GM21737 (cell line): ENCODE measurements around the gene MRPL24.
"Not testable (repeated sequence)": the region's sequence is repeated elsewhere in the genome, so short reads cannot be mapped to it uniquely, and the experiment has no call there.

Experiments used
- ATAC-seq: cut with Tn5 transposase; IDR thresholded peaks from one replicate; pipeline ENCODE4 v1.9.1; 2021; ENCODE audit warnings: mild to moderate bottlenecking, moderate library complexity; ENCODE audit not compliant: unreplicated experiment

The MRPL24 gene

DNA sequence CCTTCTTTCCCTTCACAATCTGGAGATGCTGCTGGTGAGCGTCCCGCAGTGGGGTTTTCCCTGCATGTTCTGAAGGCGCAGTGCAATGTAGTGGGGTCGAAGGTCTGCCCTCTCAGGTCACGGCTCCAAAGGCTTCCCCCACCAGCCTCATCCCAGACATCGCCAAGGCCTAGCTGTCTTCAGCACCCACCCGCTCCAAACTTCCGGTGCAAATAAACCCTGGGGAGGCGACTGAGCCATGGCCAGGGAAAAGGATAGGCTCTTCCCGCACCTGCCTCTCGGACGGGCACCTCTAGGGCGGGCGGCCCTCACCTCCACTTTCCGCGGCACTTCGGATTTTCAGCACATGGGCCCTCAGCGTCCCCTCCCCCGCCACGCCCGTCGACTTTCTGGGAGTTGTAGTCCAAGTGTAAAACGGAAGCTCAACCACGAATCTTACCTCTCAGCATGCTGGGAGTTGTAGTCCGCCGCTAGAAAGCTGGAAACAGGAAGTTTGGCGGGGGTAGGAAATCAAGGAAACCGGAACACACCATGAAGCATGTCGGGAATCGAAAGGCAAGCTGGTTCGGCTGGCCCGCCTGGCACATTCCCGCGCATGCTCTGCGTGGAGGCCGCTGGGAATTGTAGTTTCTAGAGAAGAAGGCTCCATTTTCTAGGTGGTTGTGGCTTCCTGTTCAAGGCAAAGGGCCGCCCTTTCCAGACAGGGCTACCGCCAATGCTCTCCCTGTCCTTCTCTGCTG is at the start of gene MRPL24:
TSS of gene MRPL24 (minus strand) at position 348 of the 740 bp plus-strand sequence. CDS start 2,384 bp downstream, outside the sequence.
- ATAC-seq = peak; percentile 68

DNA sequence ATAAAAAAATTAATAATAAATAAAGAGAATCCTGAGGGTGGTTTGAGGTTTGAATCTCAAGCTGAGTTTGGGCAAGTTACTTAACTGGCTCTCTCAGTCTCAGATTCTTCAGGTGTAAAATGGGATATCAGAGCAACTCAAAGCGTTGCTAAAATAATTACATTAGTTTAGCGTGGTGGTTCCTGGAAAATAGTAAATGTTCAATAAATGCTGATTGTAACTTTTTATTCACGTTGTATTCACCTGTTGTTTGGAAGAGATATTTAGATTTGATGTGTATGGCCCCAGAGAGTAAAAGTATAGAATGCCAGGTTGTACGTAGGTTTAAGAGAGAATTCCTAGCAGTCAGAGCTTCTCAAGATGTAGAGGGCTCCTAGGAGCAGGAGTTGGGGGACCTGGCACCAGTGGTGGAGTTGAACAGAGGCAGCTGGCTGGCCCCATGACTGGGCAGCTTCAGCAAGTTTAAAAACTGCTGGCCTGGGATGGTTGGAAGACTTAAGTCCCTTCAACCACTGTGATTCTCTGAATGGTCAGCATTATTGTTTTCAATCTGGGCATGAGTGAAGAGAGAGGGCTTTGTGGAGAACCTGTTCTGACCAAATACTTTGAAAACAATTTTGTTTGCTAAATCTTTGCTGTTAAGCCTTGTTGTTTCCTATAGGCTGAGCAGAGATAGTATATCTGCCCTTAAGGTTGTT is 48.9 kb upstream of the MRPL24 start:
- ATAC-seq = no peak

DNA sequence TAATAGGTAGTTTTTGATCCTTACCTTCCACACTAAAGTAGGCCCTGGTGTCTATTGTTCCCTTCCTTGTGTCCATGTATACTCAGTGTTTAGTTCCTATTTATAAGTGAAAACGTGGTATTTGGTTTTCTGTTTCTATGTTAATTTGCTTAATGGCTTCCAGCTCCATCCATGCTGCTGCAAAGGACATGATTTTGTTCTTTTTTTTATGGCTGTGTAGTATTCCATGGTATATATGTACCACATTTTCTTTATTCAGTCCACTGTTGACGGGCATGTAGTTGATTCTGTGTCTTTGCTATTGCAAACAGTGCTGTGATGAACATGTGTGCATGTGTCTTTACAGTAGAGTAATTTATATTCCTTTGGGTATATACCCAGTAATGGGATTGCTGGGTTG is 47.2 kb upstream of the MRPL24 start:
- no peak for ATAC-seq

DNA sequence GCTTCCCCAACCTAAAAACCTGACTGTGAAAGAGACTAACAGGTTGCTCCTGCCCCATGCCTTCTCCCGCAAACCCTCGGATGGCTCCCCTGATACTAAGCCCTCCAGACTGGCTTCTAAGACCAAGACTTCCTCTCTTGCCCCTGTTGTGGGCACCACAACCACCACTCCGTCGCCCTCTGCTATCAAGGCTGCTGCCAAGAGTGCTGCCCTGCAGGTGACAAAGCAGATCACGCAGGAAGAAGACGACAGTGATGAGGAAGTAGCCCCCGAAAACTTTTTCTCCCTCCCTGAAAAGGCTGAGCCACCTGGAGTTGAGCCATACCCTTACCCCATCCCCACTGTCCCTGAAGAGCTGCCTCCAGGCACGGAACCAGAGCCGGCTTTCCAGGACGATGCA is 45.8 kb upstream of the MRPL24 start:
- no peak for ATAC-seq

DNA sequence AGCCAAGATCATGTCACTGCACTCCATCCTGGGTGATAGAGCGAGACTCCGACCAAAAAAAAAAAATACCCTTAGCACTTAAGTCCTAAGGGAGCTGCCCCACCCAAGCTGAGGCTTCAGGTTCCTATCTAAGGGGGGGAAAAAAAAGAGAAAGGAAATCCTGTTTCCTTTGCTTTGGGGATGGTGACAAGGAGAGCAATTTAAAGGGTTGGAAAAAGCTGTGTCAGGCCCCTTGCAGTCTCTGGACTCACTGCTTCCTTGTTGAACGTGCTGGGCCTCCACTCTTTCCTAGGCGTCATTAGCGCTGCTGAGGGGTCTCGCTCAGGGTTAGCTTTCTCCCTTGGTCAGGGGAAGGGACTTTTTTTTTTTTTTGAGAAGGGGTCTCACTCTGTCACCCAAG is 44.6 kb upstream of the MRPL24 start:
- ATAC-seq = no peak

DNA sequence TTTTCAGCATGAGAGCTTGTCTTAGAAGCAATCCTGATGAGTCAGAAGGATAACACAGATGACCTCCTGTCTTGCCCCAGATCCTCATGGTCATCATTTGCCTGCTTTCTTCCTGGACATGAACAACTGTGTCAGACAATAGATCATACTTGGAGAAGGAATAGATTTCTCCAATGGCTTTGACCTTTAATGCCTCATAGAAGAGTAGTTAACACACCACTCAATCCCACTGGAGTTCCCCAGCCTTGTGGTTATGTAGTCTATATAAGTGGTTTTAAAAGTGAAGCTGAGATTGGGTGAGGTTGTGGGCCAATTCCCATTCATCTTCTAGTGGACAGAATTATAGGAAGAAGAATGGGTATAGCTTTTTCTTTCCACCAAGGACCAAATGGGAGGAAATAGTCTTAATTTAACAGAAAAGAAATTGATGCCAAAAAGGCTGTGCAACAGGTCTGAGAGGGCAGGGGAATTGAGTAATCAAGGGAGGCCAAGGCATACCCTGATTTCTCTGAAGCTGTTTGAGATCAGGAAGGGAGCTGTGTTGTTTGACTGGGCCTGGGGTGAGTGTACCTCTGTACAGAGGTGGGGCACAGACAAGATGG is 40.8 kb upstream of the MRPL24 start:
- ATAC-seq = no peak

DNA sequence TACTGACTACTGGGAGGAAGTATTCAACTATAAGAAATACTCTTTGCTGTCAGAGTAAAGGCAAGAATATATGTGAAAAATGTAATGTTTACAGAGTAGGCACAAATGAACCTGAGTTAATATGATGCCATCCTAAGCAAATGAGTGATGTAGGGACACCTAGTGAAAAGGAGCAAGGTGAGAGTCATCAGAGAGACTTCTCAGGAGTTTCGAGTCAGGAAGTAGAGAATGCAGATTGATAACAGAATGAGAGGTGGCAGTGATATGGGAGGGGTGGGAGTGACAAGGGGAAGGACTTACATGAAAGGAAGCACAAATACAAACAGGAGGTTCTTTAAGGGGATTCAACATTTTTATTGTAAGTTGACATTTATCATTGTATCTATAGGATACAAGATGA is 36.7 kb upstream of the MRPL24 start:
- no peak for ATAC-seq

DNA sequence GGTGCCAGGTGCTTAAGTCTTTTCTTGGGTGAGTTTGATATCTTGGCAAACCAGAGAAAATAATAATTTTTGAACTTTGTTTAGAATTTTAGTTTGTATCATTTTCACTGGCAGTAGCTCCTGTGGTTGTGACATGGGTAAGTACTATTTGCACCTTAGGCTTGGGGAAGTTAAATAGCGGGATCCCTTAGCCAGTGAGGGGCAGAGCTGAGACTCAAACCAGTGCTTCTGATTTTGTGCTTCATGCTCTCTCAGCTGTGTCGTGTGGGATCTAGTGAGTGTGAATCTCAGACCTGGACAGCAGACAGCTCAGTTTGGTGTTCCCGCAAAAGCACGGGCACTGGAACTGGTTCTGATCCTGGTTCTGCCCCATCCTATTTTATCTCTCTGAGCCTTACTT is 36.1 kb upstream of the MRPL24 start:
- no peak for ATAC-seq

DNA sequence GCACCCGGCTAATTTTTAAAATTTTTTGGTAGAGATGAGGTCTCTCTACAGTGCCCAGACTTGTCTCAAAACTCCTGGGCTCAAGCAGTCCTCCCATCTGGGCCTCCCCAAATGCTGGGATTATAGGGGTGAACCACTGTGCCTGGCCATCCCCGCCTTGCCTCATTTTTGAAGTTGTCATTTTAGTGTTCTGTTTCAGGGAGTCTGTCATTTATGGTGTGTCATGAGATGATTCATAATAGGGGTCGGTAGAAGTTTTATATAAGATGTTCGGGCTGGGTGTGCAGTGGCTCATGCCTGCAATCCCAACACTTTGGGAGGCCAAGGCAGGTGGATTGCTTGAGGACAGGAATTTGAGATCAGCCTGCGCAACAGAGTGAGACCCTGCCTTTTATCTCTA is 34.9 kb upstream of the MRPL24 start:
- ATAC-seq = no peak

DNA sequence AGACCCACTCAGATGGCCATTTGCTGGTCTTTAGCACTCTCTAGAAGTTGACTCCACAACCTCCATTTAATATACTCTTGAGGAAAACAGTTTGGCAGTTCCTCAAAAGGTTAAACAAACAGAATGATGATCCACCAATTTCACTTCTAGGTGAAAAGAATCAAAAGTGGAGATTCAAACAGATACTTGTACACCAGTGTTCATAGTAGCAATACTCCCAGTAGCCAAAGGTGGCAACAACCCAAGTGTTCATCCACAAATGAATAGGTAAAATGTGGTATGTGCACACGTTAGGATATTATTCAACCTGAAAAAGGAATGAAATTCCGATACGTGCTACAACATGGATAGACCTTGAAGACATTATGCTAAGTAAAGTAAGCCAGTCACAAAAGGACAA is 32.7 kb upstream of the MRPL24 start:
- ATAC-seq = no peak

DNA sequence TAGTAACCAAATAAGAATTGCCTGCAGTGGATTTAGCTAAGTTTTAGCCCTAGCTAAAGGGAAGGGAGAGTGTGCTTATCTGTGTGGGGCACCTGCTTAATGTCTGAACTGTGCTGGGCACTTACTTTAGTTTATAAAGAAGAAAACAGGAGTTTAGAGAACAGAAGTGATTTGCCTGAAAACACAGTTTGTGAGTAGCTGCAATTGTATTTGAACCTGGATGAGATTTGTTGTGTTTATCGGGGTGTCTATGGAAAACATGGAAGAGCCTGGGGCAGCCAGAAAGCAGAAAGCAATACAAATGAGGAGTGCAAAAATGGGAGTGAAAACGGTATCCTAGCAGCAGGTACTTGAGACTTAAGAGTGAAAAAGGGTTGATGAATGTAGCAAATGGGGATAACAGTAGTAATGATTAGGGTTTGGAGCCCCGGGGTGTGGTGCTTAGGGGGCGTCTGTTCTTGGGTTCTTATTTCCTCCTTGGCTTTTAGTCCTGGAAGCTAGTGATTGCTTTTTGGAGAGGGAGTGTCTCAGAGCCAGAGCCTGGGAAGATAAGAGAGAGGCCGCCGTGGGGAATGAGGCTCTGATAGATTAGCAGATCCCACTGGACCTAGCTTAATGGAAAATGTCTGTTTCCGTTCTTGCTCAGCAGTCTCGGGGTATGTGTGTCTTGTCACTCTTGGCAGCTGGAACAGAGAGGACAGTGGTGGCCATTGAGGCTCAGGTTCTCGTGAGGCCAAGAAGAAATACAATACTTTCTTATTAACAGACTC is 32.0 kb upstream of the MRPL24 start:
- ATAC-seq = no peak

DNA sequence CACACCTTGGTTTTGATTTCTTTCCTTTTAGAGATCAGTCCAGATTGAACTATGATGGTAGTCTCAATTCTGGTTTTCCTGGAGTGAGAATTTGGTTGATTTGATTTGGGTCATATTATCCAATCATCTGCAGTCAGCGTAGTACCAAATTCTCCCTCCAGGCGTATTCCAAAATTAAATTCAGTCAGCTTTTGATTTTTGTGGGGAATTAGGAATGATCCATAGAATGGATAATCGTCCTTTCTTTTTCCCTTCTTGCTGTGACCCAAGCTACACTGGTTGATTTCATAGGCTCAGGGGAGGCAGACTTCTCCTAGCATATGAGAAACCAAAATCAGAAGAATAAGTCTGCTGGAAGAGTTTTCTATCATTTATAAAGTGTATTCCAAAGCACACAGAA is 31.3 kb upstream of the MRPL24 start:
- ATAC-seq = no peak

DNA sequence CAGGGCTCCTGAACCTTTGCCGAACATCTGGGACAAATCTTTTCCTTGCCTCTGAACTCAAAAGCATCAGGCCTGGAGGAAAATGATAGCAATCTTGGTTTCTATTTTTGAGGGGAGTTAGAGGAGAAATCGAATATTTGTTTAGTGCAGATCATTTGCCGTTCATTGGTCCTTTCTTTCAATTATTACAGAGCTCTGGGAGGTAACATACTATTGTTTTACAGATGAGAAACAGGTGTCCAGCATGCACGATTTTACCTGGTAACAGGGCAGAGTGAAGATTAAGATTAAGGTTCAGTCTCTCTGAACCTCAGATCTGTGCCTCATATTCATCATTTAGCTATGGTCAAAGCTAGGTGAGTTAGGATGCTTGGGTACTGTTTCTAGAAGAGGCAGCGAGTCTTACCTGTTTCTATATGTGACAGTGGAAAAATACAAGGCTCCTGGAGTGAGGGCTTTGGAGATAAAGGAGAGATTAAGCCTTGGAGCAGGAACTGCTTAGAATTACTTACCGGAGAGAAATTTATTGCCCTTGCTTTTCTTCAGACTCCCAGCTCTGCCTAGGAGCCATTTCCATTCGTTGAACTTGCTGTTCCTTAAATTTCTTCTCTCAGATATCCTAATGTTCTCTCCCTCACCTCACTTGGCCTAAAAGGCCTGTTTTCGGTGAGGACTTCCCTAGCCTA is 27.9 kb upstream of the MRPL24 start:
- ATAC-seq = no peak

DNA sequence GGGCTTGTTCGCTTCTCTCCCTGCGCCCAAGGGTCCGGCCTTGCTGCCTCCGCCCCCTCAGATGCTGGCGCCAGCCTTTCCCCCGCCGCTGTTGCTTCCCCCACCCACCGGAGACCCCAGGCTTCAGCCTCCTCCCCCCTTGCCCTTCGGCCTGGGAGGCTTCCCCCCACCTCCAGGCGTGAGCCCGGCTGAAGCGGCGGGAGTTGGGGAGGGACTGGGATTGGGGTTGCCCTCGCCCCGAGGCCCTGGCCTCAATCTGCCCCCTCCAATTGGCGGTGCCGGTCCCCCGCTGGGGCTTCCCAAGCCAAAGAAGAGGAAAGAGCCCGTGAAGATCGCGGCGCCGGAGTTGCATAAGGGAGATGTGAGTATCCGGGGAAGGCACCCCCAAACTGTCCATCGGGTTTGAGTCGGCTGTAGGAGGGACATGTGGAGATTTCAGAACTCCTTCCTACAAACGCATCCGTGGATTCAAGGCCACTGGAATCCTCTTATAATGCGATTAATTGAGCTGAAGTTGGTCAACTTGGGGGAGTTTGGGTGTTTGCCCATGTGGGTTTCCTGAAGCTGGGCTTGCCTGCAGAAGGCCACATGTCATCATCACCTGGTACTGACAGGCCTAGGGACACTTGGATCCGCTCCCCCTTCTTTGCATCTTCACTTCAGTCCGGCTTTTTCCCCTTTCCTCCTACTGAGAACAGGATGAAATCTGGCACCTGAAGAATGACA is 27.2 kb upstream of the MRPL24 start:
- peak; percentile 4 for ATAC-seq

DNA sequence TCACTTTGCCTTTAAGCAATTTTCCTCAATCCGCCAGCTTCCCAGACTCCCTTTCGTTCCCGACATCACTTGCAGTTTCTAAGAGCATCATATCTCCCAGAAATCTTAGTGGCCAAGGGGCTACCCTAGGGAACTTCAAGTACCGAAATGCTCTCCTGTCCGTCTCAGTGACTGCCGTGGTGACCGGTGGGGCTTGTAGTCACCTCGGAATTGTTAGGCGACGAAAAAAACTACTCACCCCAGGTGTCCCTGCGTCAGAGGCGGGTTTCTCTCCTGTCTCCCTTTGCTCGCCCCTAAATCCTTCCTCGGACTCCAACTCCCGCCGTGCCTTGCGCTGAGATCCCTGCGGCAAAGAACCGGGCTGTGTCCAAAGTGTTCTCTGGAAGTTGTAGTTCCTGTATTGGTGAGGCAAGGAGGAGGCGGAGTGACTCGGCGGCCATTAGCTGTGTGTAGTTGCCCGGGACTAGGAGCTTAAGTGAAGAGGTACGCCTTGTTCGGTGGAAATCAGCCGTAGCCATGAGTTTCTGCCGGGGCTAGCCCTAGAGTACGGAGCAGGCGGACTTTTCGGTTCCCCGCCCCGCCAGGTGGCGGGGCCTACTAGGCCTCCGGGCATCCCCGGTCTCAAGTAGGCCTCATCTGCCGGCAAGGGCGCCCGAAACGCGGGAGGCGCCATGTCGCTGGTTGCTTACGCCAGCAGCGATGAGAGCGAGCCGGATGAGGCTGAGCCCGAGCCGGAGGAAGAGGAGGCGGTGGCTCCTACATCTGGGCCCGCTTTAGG is 26.4 kb upstream of the MRPL24 start, which contains the start of gene PRCC:
TSS of gene PRCC (plus strand) at position 435 of the 778 bp plus-strand sequence. CDS start at position 672, 237 bp downstream.
- peak; percentile 90 for ATAC-seq

DNA sequence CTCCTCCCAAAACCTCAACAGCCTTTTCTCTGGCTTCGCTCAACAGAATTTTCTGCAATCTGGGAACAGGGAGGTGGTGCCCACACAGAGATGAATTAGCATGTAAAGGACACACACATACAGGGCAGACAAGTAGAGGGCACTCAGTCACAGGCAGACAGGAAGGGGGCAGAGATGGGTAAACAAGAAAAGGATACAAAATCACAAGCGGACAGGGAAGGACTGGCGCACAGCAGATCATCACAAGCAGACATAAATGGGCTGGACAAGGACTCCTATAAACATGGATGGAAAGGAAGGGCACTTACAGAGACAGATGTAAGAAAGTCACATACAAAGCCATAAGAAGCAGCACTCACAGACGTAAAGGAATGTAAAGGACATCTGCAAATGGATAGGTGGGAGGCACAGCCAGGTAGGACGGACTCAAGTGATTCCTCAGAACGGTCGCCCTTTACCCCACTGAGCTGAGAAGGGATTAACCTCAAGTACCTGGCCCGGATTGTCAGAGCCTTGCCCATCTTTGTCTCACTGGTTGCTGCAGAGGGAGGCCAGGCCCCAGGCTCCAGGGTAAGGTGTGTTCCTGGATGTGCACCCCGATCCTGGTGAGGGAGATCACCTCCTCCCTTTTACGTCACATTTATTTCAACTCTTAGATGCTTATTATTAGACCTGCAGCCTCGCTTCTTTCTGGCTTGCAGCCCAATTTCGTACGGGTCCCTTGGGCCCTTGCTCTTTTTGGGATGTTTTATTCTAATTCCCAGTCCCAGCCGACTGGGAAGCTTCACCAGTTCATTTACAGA is 25.6 kb upstream of the MRPL24 start:
- ATAC-seq = peak; percentile 2

DNA sequence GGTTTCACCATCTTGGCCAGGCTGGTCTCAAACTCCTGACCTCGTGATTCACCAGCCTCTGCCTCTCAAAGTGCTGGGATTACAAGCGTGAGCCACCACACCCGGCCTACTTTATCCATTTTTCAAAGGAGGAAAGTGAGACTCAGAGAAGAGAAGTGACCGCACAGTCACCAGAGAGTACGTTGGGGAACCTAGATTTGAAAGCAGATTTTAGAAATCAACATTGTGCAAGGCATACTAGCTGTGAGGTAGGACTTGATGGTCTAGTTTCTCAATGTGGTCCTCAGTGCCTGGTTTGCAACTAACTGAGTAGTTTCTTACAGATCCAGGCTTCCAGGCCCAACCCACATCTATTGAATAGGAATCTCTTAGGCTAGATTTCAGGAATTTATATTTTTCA is 24.8 kb upstream of the MRPL24 start:
- ATAC-seq = no peak

DNA sequence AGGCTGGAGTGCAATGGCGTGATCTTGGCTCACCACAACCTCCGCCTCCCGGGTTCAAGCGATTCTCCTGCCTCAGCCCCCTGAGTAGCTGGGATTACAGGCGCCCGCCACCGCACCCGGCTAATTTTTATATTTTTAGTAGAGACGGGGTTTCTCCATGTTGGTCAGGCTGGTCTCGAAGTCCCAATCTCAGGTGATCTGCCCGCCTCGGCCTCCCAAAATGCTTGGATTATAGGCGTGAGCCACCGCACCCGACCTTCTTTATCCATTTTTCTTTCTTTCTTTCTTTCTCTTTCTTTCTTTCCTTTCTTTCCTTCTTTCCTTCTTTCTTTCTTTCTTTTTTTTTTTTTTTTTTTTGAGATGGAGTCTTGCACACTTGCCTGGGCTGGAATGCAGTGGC is 24.2 kb upstream of the MRPL24 start:
- ATAC-seq = not testable (repeated sequence)

DNA sequence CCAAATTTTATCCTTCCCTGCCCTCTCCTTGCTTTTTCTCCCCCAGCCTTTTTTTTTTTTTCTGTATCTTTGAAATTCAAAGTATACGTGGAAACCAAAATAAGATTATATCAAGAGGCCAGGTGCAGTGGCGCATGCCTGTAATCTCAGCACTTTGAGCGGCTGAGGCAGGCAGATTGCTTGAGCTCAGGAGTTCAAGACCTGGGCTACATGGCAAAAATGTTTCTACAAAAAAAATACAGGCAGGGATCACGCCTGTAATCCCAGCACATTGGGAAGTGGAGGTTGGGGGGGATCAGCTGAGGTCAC is 19.9 kb upstream of the MRPL24 start:
- no peak for ATAC-seq
